T-helper 2 cell treated with Interferon-gamma antibody and Interleukin-4, amounts not matched to agents 100 ng/mL and 5 ng/mL, for 36 hours (primary cell): ENCODE data around the gene CNKSR2. TPM values are rescaled to one million over a fixed set of nuclear protein-coding genes. Genes with fewer than 3 reads are reported as not detected.

Source experiments
- intact Hi-C: fragments of 100-400 bp; cut with micrococcal nuclease; formaldehyde crosslinking; loops from one replicate; pipeline ENCODE4 v1.15.1; 2023
- total RNA-seq: library from RNA; stranded (reverse); gene quantifications from 2 replicates; pipeline ENCODE4 v1.2.3, GENCODE V29; 2022

Gene CNKSR2
- total RNA-seq, 1 donor from 2014 or later: 10.7 TPM

DNA sequence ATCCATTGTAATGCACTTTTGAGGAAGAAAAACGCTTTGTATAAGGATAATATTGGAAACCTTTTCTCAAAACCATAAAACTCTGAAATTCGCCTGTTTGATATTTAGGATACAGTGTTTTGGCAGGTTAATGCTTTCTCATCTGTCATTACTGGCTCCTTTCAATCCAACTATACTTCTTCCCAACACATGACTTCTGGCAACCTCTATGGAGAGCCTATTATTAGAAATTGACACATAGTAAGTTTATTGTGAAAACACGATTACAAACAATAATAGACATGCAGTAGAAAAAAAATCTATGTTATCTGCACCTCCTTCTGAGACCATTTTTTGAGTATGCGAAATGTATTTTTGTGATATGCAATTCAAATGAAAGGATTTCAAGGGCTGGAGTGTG is 288.5 kb downstream of the CNKSR2 start:
- intact Hi-C loops: no loop called here

DNA sequence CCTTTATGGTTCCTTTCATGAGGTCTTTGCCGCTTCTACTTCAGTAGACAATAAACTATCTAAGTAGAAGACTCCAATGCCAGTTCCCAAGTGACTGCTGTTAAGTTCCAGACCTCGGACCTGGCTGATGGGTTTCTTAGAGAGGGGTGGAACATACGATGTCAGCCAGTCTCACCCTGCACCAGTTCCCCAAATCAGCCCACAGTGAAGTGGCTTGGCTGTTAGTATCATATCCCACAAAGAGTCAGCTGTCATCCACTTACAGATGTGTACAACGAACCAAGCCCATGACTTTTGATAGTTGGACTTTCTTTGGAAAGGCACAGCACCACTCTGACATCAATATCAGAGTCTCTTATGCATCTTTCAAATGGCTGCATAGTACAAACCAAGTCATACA is 292.0 kb downstream of the CNKSR2 start:
- intact Hi-C loops: no loop called here

DNA sequence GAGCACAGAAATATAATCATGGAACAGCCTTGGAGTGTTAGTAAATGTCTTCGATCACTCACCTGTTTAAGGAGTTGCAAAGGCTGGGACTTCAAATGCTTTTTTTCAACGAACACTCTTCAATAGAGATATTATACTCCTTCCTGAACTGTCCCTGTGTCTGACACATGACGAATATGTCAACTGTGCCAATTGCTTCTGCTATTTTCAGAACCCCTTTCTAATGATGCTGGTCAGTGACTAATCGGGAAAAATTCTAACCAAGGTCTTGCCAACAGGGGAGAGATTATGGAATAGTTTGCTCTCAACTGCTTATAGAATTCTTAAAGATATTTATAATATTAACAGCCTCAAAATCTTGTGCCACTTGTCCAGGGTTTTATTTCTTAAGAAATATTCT is 292.5 kb downstream of the CNKSR2 start:
- intact Hi-C loops: no loop called here

DNA sequence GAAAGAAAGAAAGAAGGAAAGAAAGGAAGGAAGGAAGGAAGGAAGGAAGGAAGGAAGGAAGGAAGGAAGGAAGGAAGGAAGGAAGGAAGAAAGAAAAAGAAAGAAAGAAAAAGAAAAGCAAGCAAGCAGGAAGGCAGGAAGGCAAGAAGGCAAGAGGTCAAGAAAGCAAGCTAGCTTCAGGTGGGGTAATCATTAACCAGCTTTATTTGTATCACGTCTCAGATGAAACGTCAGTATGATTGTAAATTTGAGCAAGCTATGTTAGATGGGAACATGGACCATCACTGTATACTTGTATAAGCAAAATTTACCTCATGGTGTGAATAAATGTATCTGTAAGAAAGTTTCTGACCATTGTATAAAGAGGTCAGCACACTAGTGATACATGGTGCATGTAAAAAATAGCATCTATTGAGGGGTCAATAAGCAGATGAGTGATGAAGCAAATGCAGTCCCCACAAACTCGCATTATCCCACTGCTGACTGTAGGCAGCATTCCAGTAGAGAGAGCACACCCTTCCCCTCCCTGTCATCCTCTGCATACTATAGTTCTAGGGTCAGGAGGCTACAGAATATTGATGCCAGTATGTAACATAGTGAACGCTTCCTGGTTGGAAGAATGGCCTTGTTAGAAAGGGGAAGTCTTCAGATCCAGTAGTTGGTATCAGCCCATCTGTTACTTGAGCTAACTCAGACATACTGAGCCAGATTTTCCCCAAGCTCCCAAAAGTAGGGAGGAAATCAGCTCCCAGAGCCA is 300.4 kb downstream of the CNKSR2 start:
- intact Hi-C loops: no loop called here

DNA sequence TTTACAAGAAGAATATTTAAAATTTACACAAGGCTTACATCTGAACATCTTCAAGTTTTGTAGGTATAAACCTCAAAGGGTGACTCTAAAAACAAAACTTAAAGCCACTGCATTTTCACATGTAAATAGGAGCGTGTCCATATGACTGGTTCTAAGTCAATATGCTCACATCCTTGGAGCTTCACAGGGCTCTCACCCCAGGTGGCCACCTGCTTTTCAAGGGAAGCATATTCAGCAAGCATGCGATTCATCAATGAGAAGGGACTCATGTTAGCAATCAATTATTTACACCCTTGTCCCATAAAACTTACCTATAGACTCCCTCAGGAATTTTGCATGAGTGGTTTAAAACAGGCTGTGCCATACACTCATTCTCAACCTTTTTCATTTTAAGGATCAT is 301.7 kb downstream of the CNKSR2 start:
- intact Hi-C loops: no loop called here

DNA sequence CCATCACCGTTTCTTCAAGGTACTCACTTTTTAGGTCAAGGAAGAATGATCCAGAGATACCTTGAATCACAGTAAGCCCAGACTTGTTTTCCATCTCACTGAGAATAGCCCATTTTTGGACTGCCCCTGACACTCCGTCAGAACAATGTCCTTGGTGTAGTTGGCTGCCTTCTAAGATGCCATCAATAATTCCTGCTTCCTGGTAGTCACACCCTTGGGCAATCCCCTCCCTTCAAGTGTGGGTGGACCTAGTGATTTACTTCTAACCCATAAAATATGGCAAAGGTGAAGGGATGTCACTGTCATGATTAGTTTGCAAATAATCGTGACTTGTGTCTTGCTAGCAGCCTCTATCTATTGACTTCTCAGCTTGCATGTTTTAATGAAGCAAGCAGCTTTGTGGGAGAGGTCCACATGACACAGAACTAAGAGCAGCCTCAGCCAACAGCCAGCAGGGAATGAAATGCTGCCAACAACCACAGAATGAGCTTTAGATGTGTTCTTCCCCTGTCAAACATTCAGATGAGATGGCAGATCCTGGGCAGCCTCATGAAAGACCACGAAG is 303.9 kb downstream of the CNKSR2 start:
- intact Hi-C loops: no loop called here

DNA sequence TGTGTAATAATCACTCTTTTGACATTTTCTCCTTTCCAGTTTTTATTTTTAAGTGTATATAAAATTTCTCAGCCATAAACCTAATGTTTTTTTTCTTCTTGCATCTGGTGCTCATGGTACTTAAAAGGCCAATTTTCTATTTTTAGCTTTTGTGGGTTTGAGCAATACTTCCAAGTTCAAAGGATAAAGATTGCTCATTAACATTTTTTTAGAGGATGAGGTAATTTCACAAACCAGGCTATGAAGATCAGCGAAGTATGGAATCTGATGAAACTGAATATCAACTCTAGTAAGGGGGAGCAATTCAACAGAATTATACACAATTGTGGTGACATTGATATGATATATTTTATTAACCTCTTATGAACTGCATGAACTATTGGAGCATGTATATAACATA is 309.7 kb downstream of the CNKSR2 start:
- intact Hi-C loops: no loop called here

DNA sequence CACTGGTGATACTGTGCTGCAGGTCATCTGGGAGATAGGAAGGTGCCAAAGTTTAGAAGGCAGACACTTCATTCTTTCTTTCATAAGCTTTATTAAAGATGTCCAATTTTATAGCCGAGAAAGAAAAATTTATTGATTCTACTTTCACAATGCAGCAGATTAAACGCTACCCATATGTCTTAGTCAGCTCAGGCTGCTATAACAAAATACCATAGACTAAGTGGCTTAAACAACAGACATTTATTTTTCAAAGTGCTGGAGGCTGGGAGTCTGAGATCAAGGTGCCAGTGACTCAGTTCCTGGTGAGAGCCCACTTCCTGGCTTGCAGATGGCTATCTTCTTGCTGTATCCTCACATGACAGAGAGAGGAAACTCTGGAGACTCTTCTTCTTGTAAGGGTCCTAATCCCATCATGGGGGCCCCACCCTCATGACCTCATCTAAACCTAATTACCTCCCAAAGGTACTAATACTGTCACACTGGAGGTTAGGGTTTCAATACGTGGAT is 317.3 kb downstream of the CNKSR2 start:
- intact Hi-C loops: no loop called here

DNA sequence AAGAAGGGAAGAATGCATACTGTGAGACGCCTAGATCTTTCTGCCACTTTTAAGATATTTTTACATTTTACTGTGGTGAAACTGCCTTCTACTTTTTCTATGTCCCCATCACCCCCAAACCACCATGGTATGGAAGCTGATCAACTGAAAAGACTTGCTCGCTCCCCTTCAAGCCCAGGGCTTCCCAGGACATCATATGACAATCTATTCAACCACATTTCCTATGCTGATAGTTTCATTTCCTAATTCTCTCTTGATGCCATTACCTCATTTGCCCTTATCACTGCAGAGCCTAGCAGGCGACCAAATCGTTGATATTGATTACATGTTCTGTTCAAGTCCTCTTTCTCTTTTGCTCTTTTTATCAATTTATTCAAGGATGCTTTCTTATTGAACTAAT is 324.1 kb downstream of the CNKSR2 start:
- intact Hi-C loops: no loop called here

DNA sequence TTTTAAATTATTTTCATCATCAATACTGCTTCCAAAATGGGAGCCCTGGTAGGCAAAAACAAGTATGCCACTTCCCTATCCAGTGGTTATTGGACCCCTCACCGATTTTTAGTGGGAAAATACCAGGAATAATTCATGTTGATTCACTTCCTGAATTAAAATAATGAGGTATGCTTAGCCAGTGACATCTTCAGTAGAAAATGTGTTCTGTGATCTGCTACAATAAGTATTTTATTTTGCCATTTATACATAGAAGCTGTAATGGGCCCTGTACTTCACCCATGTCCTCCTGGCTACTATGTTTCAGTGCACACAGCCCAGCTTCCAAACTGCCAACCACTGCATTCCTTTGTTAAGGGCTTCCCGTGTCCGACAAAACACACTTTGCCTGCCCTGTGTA is 324.9 kb downstream of the CNKSR2 start:
- intact Hi-C loops: no loop called here

DNA sequence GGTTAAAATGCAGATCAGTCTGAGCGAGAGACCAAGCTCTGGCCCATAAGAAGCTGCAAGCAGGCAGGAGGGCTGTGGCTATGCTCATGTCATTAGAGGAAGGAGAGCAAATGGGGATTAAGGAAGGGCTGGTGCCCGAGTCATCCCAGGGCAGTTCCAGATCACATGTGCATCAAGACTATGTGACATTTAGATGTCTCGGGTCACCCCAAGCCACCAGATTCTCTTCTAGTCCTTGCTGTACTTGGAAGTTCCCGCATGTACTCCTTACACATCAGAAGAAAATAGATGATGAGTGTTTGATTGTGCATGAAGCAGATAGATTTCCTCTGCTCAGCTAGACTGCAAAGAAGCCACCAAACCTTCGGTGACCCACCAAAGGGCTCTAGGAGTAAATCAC is 326.1 kb downstream of the CNKSR2 start:
- intact Hi-C loops: no loop called here

DNA sequence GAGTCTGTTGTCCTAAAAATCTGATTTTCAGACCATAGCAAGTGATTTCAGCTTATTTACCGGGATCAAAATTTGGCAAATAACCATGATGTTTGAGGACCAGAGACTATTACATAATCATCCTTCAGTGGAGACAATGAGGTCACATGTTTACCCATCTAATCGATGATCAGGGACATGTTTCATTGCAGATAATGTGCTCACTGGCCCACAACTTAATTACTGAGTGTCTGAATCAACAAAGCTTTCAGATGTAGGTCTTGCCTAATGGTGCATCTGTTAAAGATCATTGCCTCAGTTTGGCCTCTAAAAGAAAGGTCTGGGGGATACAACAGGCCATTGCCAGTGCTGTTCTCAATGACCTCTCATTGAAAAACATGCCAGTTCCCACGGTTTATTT is 326.7 kb downstream of the CNKSR2 start:
- intact Hi-C loops: no loop called here

DNA sequence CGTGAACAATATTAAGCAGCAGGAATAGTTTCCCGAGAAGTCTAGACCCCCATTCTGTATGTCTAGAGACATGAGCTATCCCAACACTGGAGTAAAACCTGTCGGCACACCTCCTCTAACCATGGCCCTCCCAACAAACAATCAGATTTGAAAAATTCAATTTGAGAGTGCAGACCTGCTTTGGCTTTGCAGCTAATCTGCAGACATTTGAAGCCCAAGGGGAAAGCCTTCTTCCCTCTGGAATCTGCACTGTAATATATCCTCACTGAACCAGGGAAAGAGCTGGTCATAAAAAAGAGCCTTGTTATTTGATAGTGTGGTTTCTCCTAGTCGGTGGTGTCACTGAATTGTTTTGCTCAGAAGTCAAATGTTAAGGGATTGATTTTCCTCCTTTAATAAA is 328.5 kb downstream of the CNKSR2 start:
- intact Hi-C loops: no loop called here
